ENCODE measurements around the gene GRB10. TPM values are rescaled to one million over a fixed set of nuclear protein-coding genes. Genes with fewer than 3 reads are reported as not detected.

The GRB10 gene
- total RNA-seq, 3 donors from 2014 or later: 56.8 to 71.1 (median 61.2) TPM

DNA sequence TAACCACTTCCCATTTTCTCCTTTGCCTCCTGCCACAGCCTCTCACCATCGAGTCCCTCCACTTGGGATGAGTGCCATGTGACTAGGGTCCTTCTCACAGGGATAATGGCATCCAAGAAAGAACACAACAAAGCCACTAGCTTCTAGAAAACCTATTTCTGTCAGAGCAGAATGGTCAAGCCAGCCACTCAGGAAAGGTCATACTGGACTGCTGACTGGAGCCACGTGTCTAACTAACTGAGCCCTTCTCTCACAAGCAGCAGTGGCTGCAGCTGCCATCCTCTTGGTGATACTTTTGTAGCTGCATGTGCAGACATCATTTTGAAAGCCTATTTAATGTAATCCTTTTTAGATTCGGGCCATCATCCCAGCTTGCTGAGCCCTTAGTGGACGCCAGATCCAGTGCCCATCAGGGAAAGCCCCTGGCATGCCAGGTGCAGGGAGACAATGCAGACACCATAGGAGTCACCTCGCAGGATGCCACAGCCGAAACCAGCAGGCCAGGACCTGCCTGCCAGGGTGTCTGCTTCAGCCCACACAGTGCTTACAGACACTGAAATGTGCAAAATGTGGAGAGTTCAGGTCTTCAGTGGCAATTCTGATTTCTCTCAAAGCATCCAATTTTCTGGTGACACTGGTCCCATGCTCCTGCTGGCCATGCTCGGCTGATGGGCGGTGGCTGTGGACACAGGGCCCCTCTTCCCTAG, 119.1 kb downstream of the GRB10 start:
- DNase-seq (ENCODE audit: low spot score in 2 of 2): peak in 1 of 2 donors; percentile 72
- H3K27ac ChIP-seq: peak overlapping the region; percentile 67 to 75
- no peak overlapping the region for H3K4me3 ChIP-seq
- peaks cover 0 to 17% of the 10 kb centered on the region in 2 donors for H3K4me1 ChIP-seq
- intact Hi-C loops (cut with DNase I; ENCODE audit: low total_unique reads): no loop called here
- no peaks in the 10 kb centered on the region for H3K9me3 ChIP-seq
- no peaks in the 10 kb centered on the region for H3K27me3 ChIP-seq
- TF ChIP-seq POLR2A (IDR thresholded peaks at IDR 0.05) (no peak), POLR2AphosphoS5 (IDR thresholded peaks at IDR 0.05) (no peak)
- TF ChIP-seq, protein P1, sequence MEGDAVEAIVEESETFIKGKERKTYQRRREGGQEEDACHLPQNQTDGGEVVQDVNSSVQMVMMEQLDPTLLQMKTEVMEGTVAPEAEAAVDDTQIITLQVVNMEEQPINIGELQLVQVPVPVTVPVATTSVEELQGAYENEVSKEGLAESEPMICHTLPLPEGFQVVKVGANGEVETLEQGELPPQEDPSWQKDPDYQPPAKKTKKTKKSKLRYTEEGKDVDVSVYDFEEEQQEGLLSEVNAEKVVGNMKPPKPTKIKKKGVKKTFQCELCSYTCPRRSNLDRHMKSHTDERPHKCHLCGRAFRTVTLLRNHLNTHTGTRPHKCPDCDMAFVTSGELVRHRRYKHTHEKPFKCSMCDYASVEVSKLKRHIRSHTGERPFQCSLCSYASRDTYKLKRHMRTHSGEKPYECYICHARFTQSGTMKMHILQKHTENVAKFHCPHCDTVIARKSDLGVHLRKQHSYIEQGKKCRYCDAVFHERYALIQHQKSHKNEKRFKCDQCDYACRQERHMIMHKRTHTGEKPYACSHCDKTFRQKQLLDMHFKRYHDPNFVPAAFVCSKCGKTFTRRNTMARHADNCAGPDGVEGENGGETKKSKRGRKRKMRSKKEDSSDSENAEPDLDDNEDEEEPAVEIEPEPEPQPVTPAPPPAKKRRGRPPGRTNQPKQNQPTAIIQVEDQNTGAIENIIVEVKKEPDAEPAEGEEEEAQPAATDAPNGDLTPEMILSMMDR (IDR thresholded peaks at IDR 0.05): no peak
- H3K36me3 ChIP-seq: no peaks in the 10 kb centered on the region

DNA sequence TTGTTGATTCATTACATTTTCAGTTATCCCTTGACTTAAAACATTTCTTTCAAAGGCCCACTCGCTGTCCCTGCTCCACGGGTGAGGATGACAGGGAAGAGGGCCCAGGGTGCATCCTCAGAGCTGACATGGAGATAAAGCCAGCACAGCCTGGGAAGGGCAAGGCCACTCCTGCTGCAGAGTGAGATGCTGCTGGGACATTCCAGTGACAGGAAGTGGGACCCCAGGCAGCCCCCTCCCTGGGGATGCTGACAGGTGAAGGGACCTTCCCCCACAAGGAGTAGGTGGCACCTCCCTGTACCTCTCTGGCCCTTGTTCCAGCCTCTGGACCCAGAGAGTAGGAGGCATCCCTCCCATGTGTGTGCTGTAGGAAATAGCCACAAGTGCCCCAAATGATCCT, 119.7 kb downstream of the GRB10 start:
- Histone ChIP-seq H3K9me3 (no peaks in the 10 kb centered on the region), H3K4me3 (no peak overlapping the region), H3K4me1 (peaks cover 4 to 16% of the 10 kb centered on the region in 2 donors), H3K27ac (peak overlapping the region; percentile 27 to 67), H3K27me3 (no peaks in the 10 kb centered on the region), H3K36me3 (no peaks in the 10 kb centered on the region)
- intact Hi-C loops (cut with DNase I; ENCODE audit: low total_unique reads): no loop called here
- TF ChIP-seq POLR2AphosphoS5 (IDR thresholded peaks at IDR 0.05): no peak
- no peak for TF ChIP-seq POLR2A (IDR thresholded peaks at IDR 0.05)
- TF ChIP-seq, protein P1 (IDR thresholded peaks at IDR 0.05): no peak
- DNase-seq (ENCODE audit: low spot score in 2 of 2): no peak

DNA sequence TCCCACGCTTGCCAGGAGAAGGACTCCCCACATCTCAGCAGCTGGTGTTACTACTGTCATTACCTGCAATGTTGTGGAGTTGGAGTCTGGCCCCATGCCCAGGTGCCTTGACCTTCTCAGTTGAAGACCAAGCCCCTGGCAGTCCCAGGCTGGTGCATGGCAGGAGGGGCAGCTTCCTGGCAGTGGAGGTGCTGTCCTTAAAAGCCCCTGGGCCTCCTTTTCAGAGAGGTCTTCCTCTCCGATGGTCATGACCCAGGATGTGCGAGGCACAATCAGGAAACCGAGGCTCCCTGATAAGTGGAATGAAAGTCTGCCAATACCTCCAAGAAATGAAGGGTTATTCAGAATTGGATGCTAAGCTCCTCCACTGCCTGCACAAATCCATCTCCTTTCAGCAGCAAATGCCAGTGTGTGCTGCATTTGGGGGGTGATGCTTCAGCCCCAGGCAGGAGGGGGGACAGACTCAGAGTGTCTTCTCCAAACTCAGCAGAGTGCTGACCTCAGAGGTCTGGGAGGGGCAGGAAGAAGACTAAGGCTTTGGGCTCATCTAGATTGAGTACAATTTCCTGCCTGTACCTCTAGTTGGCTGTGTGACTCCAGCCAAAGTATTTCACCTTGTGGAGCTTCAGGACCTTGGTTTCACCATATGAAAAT, 120.5 kb downstream of the GRB10 start:
- Histone ChIP-seq H3K4me1 (peaks cover 5 to 8% of the 10 kb centered on the region in 2 donors), H3K27me3 (no peaks in the 10 kb centered on the region), H3K9me3 (no peaks in the 10 kb centered on the region), H3K4me3 (no peak overlapping the region), H3K27ac (no peak overlapping the region), H3K36me3 (no peaks in the 10 kb centered on the region)
- TF ChIP-seq POLR2AphosphoS5 (IDR thresholded peaks at IDR 0.05) (no peak), POLR2A (IDR thresholded peaks at IDR 0.05) (no peak)
- TF ChIP-seq, protein P1 (IDR thresholded peaks at IDR 0.05): no peak
- DNase-seq (ENCODE audit: low spot score in 2 of 2): no peak
- intact Hi-C loops (cut with DNase I; ENCODE audit: low total_unique reads): no loop called here

DNA sequence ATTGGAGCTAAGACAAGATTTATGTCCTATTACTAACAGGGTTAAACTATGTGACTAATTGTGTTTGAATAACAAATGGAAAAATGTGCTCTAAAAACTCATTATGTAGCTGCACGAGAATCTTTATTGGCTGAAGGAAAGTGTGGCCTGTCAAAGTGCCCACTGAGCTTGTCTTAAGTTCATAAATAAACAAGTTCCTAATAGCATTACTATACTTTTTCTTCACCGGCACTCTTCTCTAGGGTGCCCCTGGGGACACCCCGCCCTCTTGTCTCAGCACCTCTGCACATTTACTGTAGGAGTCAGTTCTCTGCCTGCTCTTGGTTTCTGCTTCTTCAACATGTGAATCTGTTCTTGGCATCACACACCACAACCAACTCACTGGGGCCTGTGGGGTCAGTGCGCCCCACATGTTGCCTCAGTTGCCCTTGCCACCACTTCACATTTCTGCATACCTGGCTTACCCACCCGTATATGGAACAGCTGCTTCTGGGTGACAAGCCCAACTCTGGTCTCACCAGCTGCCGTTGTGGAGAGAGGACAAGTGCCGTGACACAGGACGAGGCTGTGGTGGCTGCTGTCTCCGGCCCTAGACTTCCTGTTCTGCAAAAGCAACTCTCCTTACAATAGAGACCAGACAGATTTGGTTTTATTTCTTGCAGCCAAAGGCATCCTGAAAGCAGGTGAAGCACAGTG, 121.2 kb downstream of the GRB10 start:
- no peak overlapping the region for H3K4me3 ChIP-seq
- no peaks in the 10 kb centered on the region for H3K9me3 ChIP-seq
- H3K4me1 ChIP-seq: peaks cover 5 to 6% of the 10 kb centered on the region in 2 donors
- no peak overlapping the region for H3K27ac ChIP-seq
- TF ChIP-seq POLR2A (IDR thresholded peaks at IDR 0.05) (no peak), POLR2AphosphoS5 (IDR thresholded peaks at IDR 0.05) (no peak)
- intact Hi-C loops (cut with DNase I; ENCODE audit: low total_unique reads): no loop called here
- no peaks in the 10 kb centered on the region for H3K36me3 ChIP-seq
- DNase-seq (ENCODE audit: low spot score in 2 of 2): no peak
- H3K27me3 ChIP-seq: no peaks in the 10 kb centered on the region

DNA sequence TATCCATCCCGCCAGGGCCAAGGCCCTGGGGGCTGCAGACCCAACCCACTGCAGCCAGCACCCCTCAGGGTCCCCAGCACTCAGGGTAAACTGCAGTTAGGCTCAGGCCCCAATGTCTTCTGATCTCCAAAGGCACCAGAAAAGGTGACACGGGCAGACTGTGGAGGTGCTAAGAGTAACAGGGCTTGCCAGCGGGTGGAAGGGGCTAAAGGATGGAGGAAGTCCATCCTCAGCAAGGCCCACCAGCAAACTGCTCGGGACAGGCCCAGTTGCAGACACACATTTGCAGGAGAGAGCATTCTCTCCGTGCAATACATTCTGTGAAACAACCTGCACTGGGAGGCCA, 121.9 kb downstream of the GRB10 start:
- TF ChIP-seq POLR2AphosphoS5 (IDR thresholded peaks at IDR 0.05): no peak
- DNase-seq (ENCODE audit: low spot score in 2 of 2): no peak
- intact Hi-C loops (cut with DNase I; ENCODE audit: low total_unique reads): no loop called here
- H3K27me3 ChIP-seq: no peaks in the 10 kb centered on the region
- no peak overlapping the region for H3K27ac ChIP-seq
- H3K4me1 ChIP-seq: peaks cover 5 to 6% of the 10 kb centered on the region in 2 donors
- H3K4me3 ChIP-seq: no peak overlapping the region
- H3K9me3 ChIP-seq: no peaks in the 10 kb centered on the region
- no peaks in the 10 kb centered on the region for H3K36me3 ChIP-seq

All from breast epithelium (tissue), 4 donors.